HS-27A (cell line): ENCODE results near the gene CPXM1.

ENCODE experiments used
- DNase-seq: peaks from one replicate; pipeline ENCODE4 v3.0.0-alpha.2; 2012; ENCODE audit warnings: low read depth, missing footprints

Gene CPXM1

GRCh38 chr20:2763186-2763585 lies 37.2 kb downstream of the CPXM1 start:
- DNase-seq: no peak

- DNase-seq: no peak
Measured at GRCh38 chr20:2762578-2763131, 37.8 kb downstream of the CPXM1 start.

GRCh38 chr20:2761885-2762284 lies 38.5 kb downstream of the CPXM1 start:
- no peak for DNase-seq

GRCh38 chr20:2760952-2761305 lies 39.5 kb downstream of the CPXM1 start:
- no peak for DNase-seq

GRCh38 chr20:2760297-2760951 lies 40.0 kb downstream of the CPXM1 start:
- DNase-seq: no peak

- DNase-seq: no peak
Measured at GRCh38 chr20:2759603-2760296, 40.7 kb downstream of the CPXM1 start.

GRCh38 chr20:2759143-2759542 lies 41.3 kb downstream of the CPXM1 start:
- no peak for DNase-seq

- no peak for DNase-seq
Measured at GRCh38 chr20:2757969-2758368, 42.5 kb downstream of the CPXM1 start.

GRCh38 chr20:2757001-2757400 lies 43.4 kb downstream of the CPXM1 start:
- no peak for DNase-seq

- DNase-seq: no peak
Measured at GRCh38 chr20:2756056-2756611, 44.3 kb downstream of the CPXM1 start.

GRCh38 chr20:2755451-2756055 lies 44.9 kb downstream of the CPXM1 start:
- no peak for DNase-seq

GRCh38 chr20:2754424-2754823 lies 46.0 kb downstream of the CPXM1 start:
- DNase-seq: no peak

- no peak for DNase-seq
Measured at GRCh38 chr20:2753461-2754040, 46.9 kb downstream of the CPXM1 start.

GRCh38 chr20:2752567-2753460 lies 47.6 kb downstream of the CPXM1 start:
- no peak for DNase-seq

GRCh38 chr20:2751878-2752566 lies 48.4 kb downstream of the CPXM1 start:
- DNase-seq: no peak

- DNase-seq: no peak
Measured at GRCh38 chr20:2751347-2751877, 49.0 kb downstream of the CPXM1 start.

- DNase-seq: no peak
Measured at GRCh38 chr20:2750491-2751251, 49.8 kb downstream of the CPXM1 start.

- DNase-seq: no peak
Measured at GRCh38 chr20:2749951-2750490, 50.4 kb downstream of the CPXM1 start.

- no peak for DNase-seq
Measured at GRCh38 chr20:2749343-2749950, 51.0 kb downstream of the CPXM1 start.
